HCT116 (cell line): Measurements from ENCODE around the gene SLC5A2. TPM values are rescaled to one million over a fixed set of nuclear protein-coding genes. Genes with fewer than 3 reads are reported as not detected.

ENCODE experiments used
- ATAC-seq: fragments of 200-7000 bp; cut with Tn5 transposase; 2 replicates; pipeline ENCODE4 v1.9.1; 2020; ENCODE audit warnings: mild to moderate bottlenecking, moderate library complexity
- BruUV-seq: library from RNA; stranded (reverse); fragments of 400-500 nt; replicated peaks from 2 replicates; lab custom pipeline; 2021; lab: Mats Ljungman, UMichigan
- CTCF ChIA-PET: fragments of 300-600 bp; sonication (Branson Sonifier 250); formaldehyde crosslinking; loops from one replicate; lab custom pipeline; 2021; ENCODE audit warnings: antibody characterized with exemption; lab: Charles Lee
- POLR2A ChIA-PET: fragments of 300-600, 350-600 bp; sonication (Branson Sonifier 250); formaldehyde crosslinking; loops from one replicate; lab custom pipeline; 2021; ENCODE audit warnings: antibody characterized with exemption; lab: Charles Lee
- RAD21 ChIA-PET, 2 experiments: fragments of 300-600 bp; sonication (Branson Sonifier 250); formaldehyde crosslinking; loops; one replicate each; lab custom pipeline; 2023; ENCODE audit warnings: low total read pairs in 2 of 2; ENCODE audit not compliant: uncharacterized antibody in 2 of 2, unreplicated experiment in 2 of 2, low non-redundant PET in 1 of 2; lab: Charles Lee
- DNase-seq: peaks from one replicate; pipeline ENCODE4 v3.0.0-alpha.2; 2010; ENCODE audit warnings: low read depth, low spot score
- H2AFZ ChIP-seq: fragments of 200-600 bp; shearing (Covaris generic), sonication (generic); 2 replicates; pipeline ENCODE4 v1.6.1; 2017; ENCODE audit warnings: low read depth, mixed run types, mixed read lengths, antibody characterized with exemption, low read length; ENCODE audit not compliant: poor library complexity, severe bottlenecking
- H3K27ac ChIP-seq: 2 replicates; pipeline ENCODE4 v1.5.1; 2012; ENCODE audit warnings: low read depth, low read length
- H3K27me3 ChIP-seq: fragments of 200-600 bp; sonication (generic); 2 replicates; pipeline ENCODE4 v1.6.1; 2016; ENCODE audit warnings: mixed run types, low read length, mixed read lengths; ENCODE audit not compliant: insufficient read depth
- H3K36me3 ChIP-seq, 2 experiments: fragments of 200-500 bp in 1 of 2; fragments of 200-600 bp in 1 of 2; sonication (Bioruptor generic) in 1 of 2; sonication (generic) in 1 of 2; 2 replicates each; pipeline versions ENCODE4 v1.5.1 to v1.6.1; 2014 to 2016; ENCODE audit warnings: low read length in 2 of 2, inconsistent platforms in 1 of 2, mixed read lengths in 1 of 2, mixed run types in 1 of 2; ENCODE audit not compliant: insufficient read depth in 2 of 2, control insufficient read depth in 1 of 2
- H3K4me1 ChIP-seq, 2 experiments: fragments of 200-600 bp in 1 of 2; sonication (generic) in 1 of 2; 2 replicates each; pipeline versions ENCODE4 v1.5.1 to v1.6.1; 2012 to 2017; ENCODE audit warnings: low read length in 2 of 2, inconsistent platforms in 1 of 2, mild to moderate bottlenecking in 1 of 2, mixed read lengths in 1 of 2, mixed run types in 1 of 2, moderate library complexity in 1 of 2; ENCODE audit not compliant: insufficient read depth in 2 of 2, control insufficient read depth in 1 of 2
- H3K4me2 ChIP-seq: fragments of 200-600 bp; sonication (generic); 2 replicates; pipeline ENCODE4 v1.6.1; 2017; ENCODE audit warnings: mixed run types, low read length, mixed read lengths
- H3K4me3 ChIP-seq, 2 experiments: fragments of 200-600 bp in 1 of 2; sonication (generic) in 1 of 2; replicated peaks in 1 of 2; 2 replicates each; pipeline ENCODE4 v1.5.1; 2011 to 2016; ENCODE audit warnings: low read length in 2 of 2, control low read depth in 1 of 2, low read depth in 1 of 2, mild to moderate bottlenecking in 1 of 2, mixed read lengths in 1 of 2, mixed run types in 1 of 2
- H3K79me2 ChIP-seq: fragments of 200-600 bp; sonication (generic); 2 replicates; pipeline ENCODE4 v1.6.1; 2017; ENCODE audit warnings: mild to moderate bottlenecking, mixed run types, low read length, moderate library complexity, mixed read lengths; ENCODE audit not compliant: insufficient read depth
- H3K9ac ChIP-seq: fragments of 200-600 bp; sonication (generic); 2 replicates; pipeline ENCODE4 v1.6.1; 2016; ENCODE audit warnings: low read length, mixed read lengths
- H3K9me2 ChIP-seq: fragments of 200-600 bp; sonication (generic), shearing (Covaris generic); 2 replicates; pipeline ENCODE4 v1.6.1; 2017; ENCODE audit warnings: mixed run types, mild to moderate bottlenecking, moderate library complexity; ENCODE audit not compliant: insufficient read depth
- H3K9me3 ChIP-seq, 2 experiments: fragments of 200-500 bp in 1 of 2; fragments of 200-600 bp in 1 of 2; sonication (Bioruptor generic) in 1 of 2; sonication (generic) in 1 of 2; 2 replicates each; pipeline ENCODE4 v1.6.1; 2014 to 2017; ENCODE audit warnings: low read length in 2 of 2, mixed read lengths in 2 of 2, inconsistent platforms in 1 of 2, low read depth in 1 of 2, mild to moderate bottlenecking in 1 of 2, mixed run types in 1 of 2, moderate library complexity in 1 of 2; ENCODE audit not compliant: control insufficient read depth in 1 of 2, insufficient read depth in 1 of 2
- H4K20me1 ChIP-seq: fragments of 200-600 bp; sonication (generic), shearing (Covaris generic); 2 replicates; pipeline ENCODE4 v1.6.1; 2017; ENCODE audit warnings: mixed run types, mild to moderate bottlenecking, moderate library complexity; ENCODE audit not compliant: insufficient read depth
- ATF3 ChIP-seq: IDR thresholded peaks from 2 replicates; pipeline ENCODE4 v1.6.1; 2012
- CBX3 ChIP-seq: IDR thresholded peaks from 2 replicates; pipeline ENCODE4 v1.6.1; 2012; ENCODE audit warnings: low read depth
- EGR1 ChIP-seq: IDR thresholded peaks from 2 replicates; pipeline ENCODE4 v1.6.1; 2012; ENCODE audit warnings: low read depth
- ELF1 ChIP-seq: IDR thresholded peaks from 2 replicates; pipeline ENCODE4 v1.6.1; 2012; ENCODE audit warnings: low read depth, borderline replicate concordance
- EZH2 ChIP-seq: fragments of 200-600 bp; sonication (generic); IDR thresholded peaks from 2 replicates; pipeline ENCODE4 v1.6.1; 2017; ENCODE audit warnings: antibody characterized with exemption, mixed run types
- FOSL1 ChIP-seq: IDR thresholded peaks from 2 replicates; pipeline ENCODE4 v1.6.1; 2012; ENCODE audit warnings: low read depth
- JUND ChIP-seq: IDR thresholded peaks from 2 replicates; pipeline ENCODE4 v1.6.1; 2012
- POLR2A ChIP-seq: IDR thresholded peaks from 2 replicates; pipeline ENCODE4 v1.7.0; 2011; ENCODE audit warnings: borderline replicate concordance; ENCODE audit not compliant: insufficient read depth, insufficient read length; ENCODE audit errors: extremely low read depth
- POLR2AphosphoS5 ChIP-seq: IDR thresholded peaks from 2 replicates; pipeline ENCODE4 v1.6.1; 2011; ENCODE audit warnings: mild to moderate bottlenecking, low read depth, low read length, moderate library complexity
- RAD21 ChIP-seq: IDR thresholded peaks from 2 replicates; pipeline ENCODE4 v1.6.1; 2012; ENCODE audit warnings: low read depth, mild to moderate bottlenecking
- SIN3A ChIP-seq: IDR thresholded peaks from 2 replicates; pipeline ENCODE4 v1.6.1; 2012; ENCODE audit warnings: low read depth
- SP1 ChIP-seq: IDR thresholded peaks from 2 replicates; pipeline ENCODE4 v1.6.1; 2012; ENCODE audit warnings: low read depth
- TCF7L2 ChIP-seq: IDR thresholded peaks from 2 replicates; pipeline ENCODE4 v1.7.0; 2011; ENCODE audit warnings: borderline replicate concordance, inconsistent platforms; ENCODE audit not compliant: insufficient read depth, insufficient read length; ENCODE audit errors: extremely low read depth
- YY1 ChIP-seq: IDR thresholded peaks from 2 replicates; pipeline ENCODE4 v1.6.1; 2011; ENCODE audit warnings: low read length, low read depth, moderate library complexity, mild to moderate bottlenecking; ENCODE audit not compliant: insufficient replicate concordance; ENCODE audit errors: extremely low read depth
- ZFX ChIP-seq: fragments of 450-650 bp; IDR thresholded peaks from 2 replicates; pipeline ENCODE4 v1.6.1; 2017
- ZNF274 ChIP-seq: fragments of 200-500 bp; sonication (Bioruptor generic); IDR thresholded peaks from 2 replicates; pipeline ENCODE4 v1.6.1; 2014; ENCODE audit warnings: mild to moderate bottlenecking, low read depth, low read length, inconsistent platforms
- intact Hi-C: fragments of 100-400 bp; cut with micrococcal nuclease; formaldehyde crosslinking; loops from 2 replicates; pipeline ENCODE4 v1.10.0; 2022
- total RNA-seq: library from RNA; stranded (reverse); gene quantifications from one replicate; pipeline ENCODE4 v1.2.1, GENCODE V29; 2021; ENCODE audit not compliant: unreplicated experiment
- TF ChIP-seq, protein P1 (sequence below), 3 experiments: fragments of 200-600 bp in 1 of 3; sonication (generic) in 1 of 3; IDR thresholded peaks in 2 of 3; conservative IDR thresholded peaks in 1 of 3; 2 replicates each; pipeline ENCODE4 v1.5.1; 2012 to 2017; ENCODE audit warnings: low read depth in 2 of 3, low read length in 2 of 3, antibody characterized with exemption in 1 of 3, borderline replicate concordance in 1 of 3, control low read depth in 1 of 3, mild to moderate bottlenecking in 1 of 3, mixed read lengths in 1 of 3, mixed run types in 1 of 3, moderate library complexity in 1 of 3; ENCODE audit not compliant: insufficient read depth in 1 of 3
- TF ChIP-seq, protein P2 (sequence below): IDR thresholded peaks from 2 replicates; pipeline ENCODE4 v1.6.1; 2012
- TF ChIP-seq, protein P3 (sequence below): IDR thresholded peaks from 2 replicates; pipeline ENCODE4 v1.6.1; 2011; ENCODE audit warnings: mild to moderate bottlenecking, low read length, moderate library complexity; ENCODE audit not compliant: insufficient replicate concordance; ENCODE audit errors: extremely low read depth

The SLC5A2 gene
- total RNA-seq, 1 experiment from 2014 or later: 0.10 TPM

GRCh38 chr16:31451681-31452351, 31.1 kb upstream of the SLC5A2 start:
- Histone ChIP-seq H3K4me1 (peaks cover 27 to 44% of the 10 kb centered on the region in 2 experiments), H2AFZ (no peak overlapping the region)
- peak; percentile 96 for ATAC-seq
- TF ChIP-seq POLR2AphosphoS5 (peak; percentile 32), ELF1 (no peak), POLR2A (no peak), YY1 (no peak), EGR1 (no peak), SIN3A (no peak), FOSL1 (no peak), CBX3 (no peak; the same call in 1 of the 2 replicates), RAD21 (peak; percentile 55), ATF3 (no peak), EZH2 (no peak), JUND (no peak), SP1 (no peak; the same call in 1 of the 2 replicates), ZNF274 (no peak), ZFX (no peak), TCF7L2 (peak; percentile 35)
- TF ChIP-seq, protein P1, sequence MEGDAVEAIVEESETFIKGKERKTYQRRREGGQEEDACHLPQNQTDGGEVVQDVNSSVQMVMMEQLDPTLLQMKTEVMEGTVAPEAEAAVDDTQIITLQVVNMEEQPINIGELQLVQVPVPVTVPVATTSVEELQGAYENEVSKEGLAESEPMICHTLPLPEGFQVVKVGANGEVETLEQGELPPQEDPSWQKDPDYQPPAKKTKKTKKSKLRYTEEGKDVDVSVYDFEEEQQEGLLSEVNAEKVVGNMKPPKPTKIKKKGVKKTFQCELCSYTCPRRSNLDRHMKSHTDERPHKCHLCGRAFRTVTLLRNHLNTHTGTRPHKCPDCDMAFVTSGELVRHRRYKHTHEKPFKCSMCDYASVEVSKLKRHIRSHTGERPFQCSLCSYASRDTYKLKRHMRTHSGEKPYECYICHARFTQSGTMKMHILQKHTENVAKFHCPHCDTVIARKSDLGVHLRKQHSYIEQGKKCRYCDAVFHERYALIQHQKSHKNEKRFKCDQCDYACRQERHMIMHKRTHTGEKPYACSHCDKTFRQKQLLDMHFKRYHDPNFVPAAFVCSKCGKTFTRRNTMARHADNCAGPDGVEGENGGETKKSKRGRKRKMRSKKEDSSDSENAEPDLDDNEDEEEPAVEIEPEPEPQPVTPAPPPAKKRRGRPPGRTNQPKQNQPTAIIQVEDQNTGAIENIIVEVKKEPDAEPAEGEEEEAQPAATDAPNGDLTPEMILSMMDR (IDR thresholded peaks at IDR 0.05 in 2 of 3, conservative IDR thresholded peaks at IDR 0.05 in 1 of 3; ENCODE audit: borderline replicate concordance in 1 of 3, insufficient read depth in 1 of 3, low read depth in 2 of 3, low read length in 2 of 3): peak; percentile 51 to 82 (median 69); a peak in 5 of 6 replicates
- TF ChIP-seq, protein P2, sequence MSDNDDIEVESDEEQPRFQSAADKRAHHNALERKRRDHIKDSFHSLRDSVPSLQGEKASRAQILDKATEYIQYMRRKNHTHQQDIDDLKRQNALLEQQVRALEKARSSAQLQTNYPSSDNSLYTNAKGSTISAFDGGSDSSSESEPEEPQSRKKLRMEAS: peak; percentile 55
- TF ChIP-seq, protein P3, sequence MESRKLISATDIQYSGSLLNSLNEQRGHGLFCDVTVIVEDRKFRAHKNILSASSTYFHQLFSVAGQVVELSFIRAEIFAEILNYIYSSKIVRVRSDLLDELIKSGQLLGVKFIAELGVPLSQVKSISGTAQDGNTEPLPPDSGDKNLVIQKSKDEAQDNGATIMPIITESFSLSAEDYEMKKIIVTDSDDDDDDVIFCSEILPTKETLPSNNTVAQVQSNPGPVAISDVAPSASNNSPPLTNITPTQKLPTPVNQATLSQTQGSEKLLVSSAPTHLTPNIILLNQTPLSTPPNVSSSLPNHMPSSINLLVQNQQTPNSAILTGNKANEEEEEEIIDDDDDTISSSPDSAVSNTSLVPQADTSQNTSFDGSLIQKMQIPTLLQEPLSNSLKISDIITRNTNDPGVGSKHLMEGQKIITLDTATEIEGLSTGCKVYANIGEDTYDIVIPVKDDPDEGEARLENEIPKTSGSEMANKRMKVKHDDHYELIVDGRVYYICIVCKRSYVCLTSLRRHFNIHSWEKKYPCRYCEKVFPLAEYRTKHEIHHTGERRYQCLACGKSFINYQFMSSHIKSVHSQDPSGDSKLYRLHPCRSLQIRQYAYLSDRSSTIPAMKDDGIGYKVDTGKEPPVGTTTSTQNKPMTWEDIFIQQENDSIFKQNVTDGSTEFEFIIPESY: no peak

More at GRCh38 chr16:31451681-31452351, 31.1 kb upstream of the SLC5A2 start:
- no peaks in the 10 kb centered on the region for H3K9me2 ChIP-seq
- peak overlapping the region; percentile 50 for H3K4me2 ChIP-seq
- H3K9me3 ChIP-seq: no peaks in the 10 kb centered on the region
- intact Hi-C loops: loop anchor here (10.0 kb wide), 2 partner anchors 237 to 377 kb away; partner anchors contain the start of genes PYDC1, TRIM72, ZNF646 and ZNF668
- peak overlapping the region; percentile 30; the same call in 1 of the 2 replicates for H3K27ac ChIP-seq
- BruUV-seq: no TSS peak
- H3K27me3 ChIP-seq: no peaks in the 10 kb centered on the region
- H3K9ac ChIP-seq: peak overlapping the region; percentile 30
- POLR2A ChIA-PET: interaction anchor here (1.3 to 1.7 kb wide), 4 partner anchors 8 to 272 kb away, joined by 3 to 8 read pairs (median 4); partner anchors contain the start of genes FUS and ZNF843
- peaks cover 15% of the 10 kb centered on the region; the same call in 1 of the 2 replicates for H3K79me2 ChIP-seq
- H3K4me3 ChIP-seq: no peak overlapping the region
- CTCF ChIA-PET: interaction anchor here (0.6 to 6.0 kb wide), 8 partner anchors 8 to 1745 kb away, joined by 3 to 36 read pairs (median 3); partner anchors contain the start of genes ARMC5, HSD3B7 and ZNF843
- no peaks in the 10 kb centered on the region for H3K36me3 ChIP-seq
- peak; percentile 65 for DNase-seq
- no peaks in the 10 kb centered on the region for H4K20me1 ChIP-seq
- RAD21 ChIA-PET: no interaction called here
